AG09319 (cell line): ENCODE measurements around the gene IL2RA.

Experiments used
- DNase-seq: peaks from one replicate; pipeline ENCODE4 v3.0.0-alpha.2; 2010; ENCODE audit warnings: low read depth; ENCODE audit errors: extremely low read depth
- CTCF ChIP-seq: IDR thresholded peaks from 2 replicates; pipeline ENCODE4 v1.5.1; 2011; ENCODE audit warnings: low read depth, mild to moderate bottlenecking, inconsistent platforms, low read length, moderate library complexity

The IL2RA gene

DNA sequence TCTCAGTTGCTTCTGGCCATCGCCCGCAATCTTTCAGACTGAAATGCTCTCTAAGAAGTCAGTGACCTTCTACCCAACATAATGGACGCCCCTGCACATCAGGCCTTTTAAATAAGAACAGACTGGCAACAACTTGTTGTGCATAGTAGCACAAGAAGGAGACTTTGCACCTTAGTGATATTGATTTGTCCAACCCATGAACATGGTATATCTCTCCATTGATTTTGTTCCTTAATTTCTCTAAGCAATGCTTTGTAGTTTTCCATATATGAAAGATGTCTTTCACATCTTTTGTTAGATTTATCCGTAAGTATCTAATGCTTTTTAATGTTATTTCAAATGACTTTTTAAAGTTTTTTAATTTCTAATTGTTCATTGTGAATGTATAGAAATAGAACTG lies 89.1 kb downstream of the IL2RA start:
- DNase-seq: no peak
- no peak for TF ChIP-seq CTCF

GRCh38 chr10:5971886-5972285 lies 90.3 kb downstream of the IL2RA start:
- TF ChIP-seq CTCF: no peak
- no peak for DNase-seq

- no peak for TF ChIP-seq CTCF
- no peak for DNase-seq
These were observed 90.8 kb downstream of the IL2RA start for GRCh38 chr10:5971315-5971832.

DNA sequence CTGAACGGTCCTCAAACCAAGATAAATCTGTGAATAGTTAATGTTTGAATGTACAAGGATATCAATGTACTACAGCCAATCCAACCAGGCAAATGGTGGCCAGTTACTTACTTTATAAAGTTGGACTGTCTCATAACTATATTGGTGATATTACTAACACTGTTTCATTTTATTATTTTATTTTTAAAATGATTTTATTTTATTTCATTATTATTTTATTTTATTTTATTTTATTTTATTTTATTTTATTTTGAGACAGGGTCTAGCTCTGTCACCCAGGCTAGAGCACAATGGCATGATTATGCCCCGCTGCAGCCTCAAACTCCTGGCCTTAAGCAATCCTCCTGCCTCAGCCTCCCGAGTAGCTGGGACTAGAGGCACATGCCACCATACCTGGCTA lies 91.6 kb downstream of the IL2RA start:
- DNase-seq: no peak
- TF ChIP-seq CTCF: no peak

- TF ChIP-seq CTCF: no peak
- no peak for DNase-seq
These were observed 92.1 kb downstream of the IL2RA start for GRCh38 chr10:5970066-5970465.

GRCh38 chr10:5968681-5969453 lies 93.3 kb downstream of the IL2RA start:
- TF ChIP-seq CTCF: no peak
- no peak for DNase-seq

DNA sequence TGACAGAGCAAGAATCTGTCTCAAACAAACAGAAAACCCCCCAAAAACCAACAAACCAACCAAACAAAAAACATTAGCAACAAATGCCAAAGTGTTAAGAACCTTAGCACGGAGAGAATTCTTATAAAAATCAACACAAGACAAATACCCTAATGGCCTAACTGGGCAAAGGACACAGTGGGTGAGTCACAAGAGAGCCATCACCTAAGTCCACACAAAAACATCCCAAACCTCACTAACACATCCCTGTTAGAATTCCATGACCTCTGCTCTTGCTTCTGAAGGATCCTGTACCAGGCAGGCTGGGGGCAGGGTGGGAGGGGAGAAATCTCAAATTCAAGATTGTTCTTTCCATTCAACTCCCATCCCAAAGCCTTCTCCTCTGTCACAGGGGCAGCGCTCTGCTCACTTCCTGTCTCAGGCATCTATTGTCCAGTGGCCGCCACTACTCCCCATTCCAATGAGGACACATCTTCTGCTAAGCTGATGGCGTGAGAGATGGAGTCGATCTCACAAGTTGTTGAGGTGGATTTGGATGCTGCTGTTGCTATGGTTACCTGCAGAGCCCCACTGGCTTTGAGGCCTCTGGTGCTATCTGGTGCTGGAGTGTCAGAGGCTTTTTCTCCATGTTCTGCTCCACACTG lies 94.0 kb downstream of the IL2RA start:
- no peak for TF ChIP-seq CTCF
- DNase-seq: no peak
